Iris pigment epithelial cell (primary cell): Measurements from ENCODE around the gene DCN.

ENCODE experiments used
- DNase-seq: peaks from one replicate; pipeline ENCODE4 v3.0.0-alpha.2; 2011; ENCODE audit warnings: low read depth

The DCN gene

DNA sequence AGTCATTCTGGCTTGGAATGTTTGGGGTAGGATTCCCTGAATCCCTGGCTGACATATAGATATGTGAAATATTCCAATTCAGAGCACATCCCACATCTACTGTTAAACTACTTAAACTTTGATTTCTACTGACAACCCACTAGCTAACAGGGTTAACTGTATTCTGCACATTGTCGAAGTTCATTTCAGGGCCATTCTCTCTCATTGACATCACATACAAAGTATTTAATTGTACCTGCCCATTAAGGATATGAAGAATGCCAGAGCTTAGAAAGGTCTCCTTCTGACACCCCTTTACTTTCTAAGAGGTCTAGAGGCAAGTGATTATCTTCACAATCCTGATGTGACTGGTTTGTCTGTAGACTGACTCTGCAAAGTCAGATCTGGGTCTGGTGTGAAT lies 2.8 kb upstream of the DCN start:
- DNase-seq: no peak

DNA sequence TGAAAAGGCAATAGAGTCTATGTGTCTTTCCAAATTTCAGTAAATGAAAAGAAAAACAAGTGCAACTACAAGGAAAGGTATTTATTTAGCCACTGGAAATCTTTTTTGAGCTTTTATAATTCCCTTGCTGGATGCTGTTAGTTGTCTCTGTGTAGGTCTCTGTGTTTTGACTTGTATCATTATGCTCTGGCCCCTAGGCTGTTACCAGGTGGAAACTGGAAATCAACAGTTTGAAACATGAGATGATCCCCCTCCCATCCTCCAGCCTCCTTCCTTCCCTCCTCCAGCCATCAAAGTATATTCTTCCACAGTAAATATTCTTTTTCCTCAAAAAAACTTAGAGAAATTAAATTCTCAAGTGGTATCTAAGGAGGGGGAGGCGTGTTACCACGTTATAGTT lies 934 bp upstream of the DCN start:
- no peak for DNase-seq

- peak; percentile 82 for DNase-seq
These were observed 1.8 kb downstream of the DCN start for GRCh38 chr12:91180582-91181395.

DNA sequence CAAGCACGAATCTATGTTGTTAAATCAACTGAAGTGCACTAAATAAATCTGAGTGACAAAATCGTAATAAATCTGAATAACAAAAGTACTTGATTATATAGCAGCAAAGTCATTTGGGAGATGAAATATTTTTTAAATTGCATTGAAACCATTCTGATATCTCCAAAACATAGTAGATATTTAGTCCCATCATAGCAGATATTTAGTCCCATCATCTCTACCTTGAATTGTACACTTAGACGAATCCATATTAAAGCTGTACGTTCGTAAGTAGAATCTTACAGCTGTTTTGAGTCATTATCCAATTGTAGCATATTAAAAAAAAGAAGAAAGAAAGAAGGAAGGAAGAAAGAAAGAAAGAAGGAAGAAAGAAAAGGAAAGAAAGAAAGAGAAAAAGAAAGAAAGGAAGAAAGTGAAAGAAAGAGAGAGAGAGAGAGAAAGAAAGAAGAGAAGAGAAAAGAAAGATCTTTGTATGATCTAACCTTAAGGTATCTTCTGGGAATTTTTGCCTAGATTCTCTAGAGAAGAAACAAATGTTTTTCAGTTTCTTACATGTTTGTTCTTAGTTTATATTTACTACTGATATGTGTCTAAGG lies 2.6 kb downstream of the DCN start:
- no peak for DNase-seq

- peak; percentile 64 for DNase-seq
These were observed 3.3 kb downstream of the DCN start for GRCh38 chr12:91179315-91179714.

- DNase-seq: no peak
These were observed 3.8 kb downstream of the DCN start for GRCh38 chr12:91178781-91179180.

GRCh38 chr12:91178139-91178561 lies 4.5 kb downstream of the DCN start:
- peak; percentile 65 for DNase-seq

- DNase-seq: peak; percentile 26
These were observed 5.2 kb downstream of the DCN start for GRCh38 chr12:91177381-91177780.

GRCh38 chr12:91176915-91177314 lies 5.7 kb downstream of the DCN start:
- no peak for DNase-seq

DNA sequence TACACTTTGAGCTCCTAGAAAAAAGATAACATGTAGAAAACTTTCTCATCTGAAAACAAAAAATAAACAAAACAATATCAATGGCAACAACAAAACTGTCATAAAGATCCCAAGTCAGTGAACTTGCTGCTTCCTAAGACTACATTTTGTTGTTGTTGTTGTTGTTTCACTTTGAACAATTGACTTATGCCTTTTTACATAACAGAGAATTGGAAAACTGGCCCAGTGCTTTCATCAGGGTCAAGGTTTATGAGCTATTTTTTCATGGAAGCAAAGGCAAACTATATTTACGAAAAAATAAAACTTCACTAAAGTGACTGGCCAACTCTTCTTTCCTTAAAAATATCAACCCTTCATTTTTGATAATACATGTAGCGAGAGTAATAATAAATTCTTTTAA lies 6.3 kb downstream of the DCN start:
- no peak for DNase-seq

DNA sequence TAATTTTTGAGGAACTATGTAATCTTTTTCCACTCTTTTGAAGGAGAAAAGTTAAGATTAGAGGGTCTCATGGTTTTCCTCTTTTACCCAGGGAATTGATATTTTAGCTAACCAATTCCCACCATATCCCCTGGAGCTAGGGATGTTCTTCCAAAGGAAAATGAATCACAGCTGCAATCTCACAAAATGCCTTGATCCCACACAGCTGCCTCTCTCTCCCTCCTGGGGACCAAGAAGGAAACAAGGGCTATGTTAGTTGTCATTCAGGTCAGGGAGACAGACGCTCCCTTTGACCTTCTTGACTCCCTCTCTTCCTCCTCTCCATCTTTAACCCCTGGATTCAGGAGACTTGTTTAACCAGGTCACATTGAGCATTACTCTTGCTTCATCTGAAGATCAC lies 9.5 kb downstream of the DCN start:
- no peak for DNase-seq

DNA sequence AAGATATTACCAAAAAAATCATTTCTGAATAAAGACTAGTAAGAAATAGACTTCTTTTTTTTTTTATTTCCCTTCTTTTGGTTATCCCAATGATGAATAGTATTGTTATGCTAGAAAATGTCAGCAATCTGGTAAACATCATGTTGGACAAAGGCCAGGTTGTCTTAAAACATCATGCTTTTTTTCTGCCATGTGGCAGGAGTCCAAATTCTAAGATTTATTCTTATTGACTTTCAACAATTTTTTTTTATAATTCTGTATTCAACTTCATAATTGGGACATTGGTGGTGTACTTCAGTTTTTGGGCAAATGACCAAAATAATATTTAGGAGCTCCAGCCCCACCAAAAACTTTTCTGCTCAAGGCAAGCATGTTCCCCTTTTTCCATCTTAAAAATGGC lies 10.5 kb downstream of the DCN start:
- DNase-seq: peak; percentile 38

DNA sequence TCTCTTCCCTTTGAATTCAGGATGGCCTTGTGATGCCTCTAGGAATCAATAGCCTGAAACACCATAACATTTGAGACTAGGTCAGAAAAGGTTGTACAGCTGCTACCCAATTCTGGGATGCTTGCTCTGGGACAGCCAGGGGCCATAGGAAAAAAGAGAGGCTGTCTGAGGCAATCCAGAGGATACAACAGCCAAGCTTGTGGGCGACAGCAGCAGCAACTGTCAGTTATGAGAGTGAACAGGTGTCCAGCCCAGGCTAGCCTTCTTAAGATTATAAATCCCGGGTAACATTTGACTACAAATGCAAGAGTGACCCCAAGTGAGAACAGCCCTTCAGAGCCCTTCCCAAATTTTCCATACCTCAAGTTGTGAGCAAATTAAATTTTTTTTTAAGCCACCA lies 11.1 kb downstream of the DCN start:
- no peak for DNase-seq

GRCh38 chr12:91163116-91163515 lies 19.5 kb downstream of the DCN start:
- no peak for DNase-seq

GRCh38 chr12:91161009-91161408 lies 21.6 kb downstream of the DCN start:
- no peak for DNase-seq

DNA sequence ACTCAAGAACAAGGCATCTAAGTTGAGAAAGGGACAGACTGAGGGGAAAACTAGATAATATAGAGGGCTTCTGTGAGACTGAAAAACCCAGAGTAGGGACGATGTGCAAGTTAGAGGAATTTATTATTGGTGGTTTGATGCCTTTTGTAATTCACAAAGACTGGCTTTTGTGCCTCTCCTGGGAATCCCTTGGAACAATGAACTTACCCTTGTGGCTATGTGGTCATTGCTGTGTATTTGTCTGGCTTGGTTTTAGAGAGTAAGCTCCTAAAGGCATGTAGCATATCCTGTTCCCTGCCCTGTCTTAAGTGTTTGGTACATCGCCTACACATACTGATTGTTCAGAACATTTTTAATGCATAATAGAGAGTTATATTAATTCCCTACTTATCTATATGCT lies 26.6 kb downstream of the DCN start:
- DNase-seq: no peak

GRCh38 chr12:91154131-91154530 lies 28.5 kb downstream of the DCN start:
- no peak for DNase-seq

DNA sequence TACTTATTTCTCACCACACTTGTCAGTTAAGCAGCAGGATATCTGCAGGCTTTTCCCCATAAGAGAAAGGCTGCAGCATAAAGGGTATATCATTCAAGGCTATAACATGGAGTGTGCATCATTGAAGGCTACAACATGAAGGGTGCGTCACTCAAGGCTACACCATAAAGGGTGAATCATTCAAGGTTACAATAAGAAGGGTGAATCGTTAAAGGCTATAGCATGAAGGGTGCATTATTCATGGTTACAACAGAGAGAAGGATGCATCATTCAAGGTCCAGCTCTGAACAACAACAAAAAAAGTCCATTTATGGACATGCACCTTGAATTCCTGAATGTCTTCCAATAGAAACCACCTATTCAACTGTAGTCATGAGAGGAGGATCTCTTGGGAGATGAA lies 38.6 kb downstream of the DCN start:
- DNase-seq: peak; percentile 47

GRCh38 chr12:91143206-91143605 lies 39.4 kb downstream of the DCN start:
- DNase-seq: no peak

DNA sequence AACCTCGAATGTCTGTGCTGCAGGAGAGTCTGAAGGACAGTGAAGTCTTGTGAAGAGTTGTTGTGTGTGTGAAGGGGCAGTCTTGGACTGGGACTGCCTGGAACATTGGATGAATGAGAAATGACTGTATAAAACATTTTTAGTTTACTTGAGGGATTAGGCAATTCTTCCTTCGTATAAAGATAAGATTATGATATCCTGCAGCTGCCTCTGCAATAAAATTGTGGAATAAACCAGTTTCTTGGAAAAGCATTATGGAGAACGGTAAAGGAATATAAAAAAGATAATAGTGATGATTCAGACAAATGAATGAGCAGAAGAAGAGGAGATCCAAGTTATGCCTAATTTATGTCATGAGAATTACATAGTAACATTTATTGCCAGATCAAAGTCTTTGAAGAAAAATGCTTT lies 40.4 kb downstream of the DCN start:
- DNase-seq: peak; percentile 74

GRCh38 chr12:91140026-91140931 lies 42.3 kb downstream of the DCN start:
- peak; percentile 94 for DNase-seq

- no peak for DNase-seq
These were observed 43.3 kb downstream of the DCN start for GRCh38 chr12:91139286-91139685.
